ENCODE data around the gene KRTAP19-8. TPM values are rescaled to one million over a fixed set of nuclear protein-coding genes. Genes with fewer than 3 reads are reported as not detected.

Gene KRTAP19-8
- total and polyA plus RNA-seq, 2 donors from 2014 or later = not detected

GRCh38 chr21:31005019-31005418, 33.3 kb downstream of the KRTAP19-8 start:
- no peaks in the 10 kb centered on the region for H3K4me1 ChIP-seq (ENCODE audit: control insufficient read depth in 2 of 3, insufficient read depth in 2 of 3, low read depth in 1 of 3, low read length in 3 of 3)
- no peak for TF ChIP-seq CTCF (IDR thresholded peaks at IDR 0.05; ENCODE audit: borderline replicate concordance, extremely low read depth, insufficient read depth)
- no peaks in the 10 kb centered on the region for H3K9me3 ChIP-seq (ENCODE audit: control insufficient read depth in 2 of 3, insufficient read depth in 1 of 3, low read length in 3 of 3)
- FAIRE-seq (no peak), DNase-seq (no peak)
- H3K36me3 ChIP-seq (ENCODE audit: control insufficient read depth in 2 of 3, insufficient read depth in 3 of 3, low read length in 3 of 3) = no peaks in the 10 kb centered on the region
- no peak overlapping the region for H3K27ac ChIP-seq (ENCODE audit: low read depth in 2 of 2, low read length in 2 of 2)
- no peaks in the 10 kb centered on the region for H3K27me3 ChIP-seq (ENCODE audit: control insufficient read depth, insufficient read depth, low read length)
- H3K9ac ChIP-seq (ENCODE audit: low read length in 3 of 3) = no peak overlapping the region
- no peak overlapping the region for H3K4me3 ChIP-seq (ENCODE audit: low read length in 3 of 3)
- intact Hi-C loops (cut with DNase I) = no loop called here

- no peak overlapping the region for H3K9ac ChIP-seq (ENCODE audit: low read length in 3 of 3)
- TF ChIP-seq CTCF (IDR thresholded peaks at IDR 0.05; ENCODE audit: borderline replicate concordance, extremely low read depth, insufficient read depth) = no peak
- no peak overlapping the region for H3K27ac ChIP-seq (ENCODE audit: low read depth in 2 of 2, low read length in 2 of 2)
- H3K4me3 ChIP-seq (ENCODE audit: low read length in 3 of 3) = no peak overlapping the region
- no peaks in the 10 kb centered on the region for H3K36me3 ChIP-seq (ENCODE audit: control insufficient read depth in 2 of 3, insufficient read depth in 3 of 3, low read length in 3 of 3)
- no peaks in the 10 kb centered on the region for H3K4me1 ChIP-seq (ENCODE audit: control insufficient read depth in 2 of 3, insufficient read depth in 2 of 3, low read depth in 1 of 3, low read length in 3 of 3)
- FAIRE-seq (no peak), DNase-seq (no peak)
- intact Hi-C loops (cut with DNase I) = no loop called here
- H3K9me3 ChIP-seq (ENCODE audit: control insufficient read depth in 2 of 3, insufficient read depth in 1 of 3, low read length in 3 of 3) = no peaks in the 10 kb centered on the region
- H3K27me3 ChIP-seq (ENCODE audit: control insufficient read depth, insufficient read depth, low read length) = no peaks in the 10 kb centered on the region
Observed at GRCh38 chr21:31003471-31003870, 34.8 kb downstream of the KRTAP19-8 start.

GRCh38 chr21:30997541-30997940, 40.7 kb downstream of the KRTAP19-8 start:
- no peak overlapping the region for H3K4me3 ChIP-seq (ENCODE audit: low read length in 3 of 3)
- TF ChIP-seq CTCF (IDR thresholded peaks at IDR 0.05; ENCODE audit: borderline replicate concordance, extremely low read depth, insufficient read depth) = no peak
- H3K27me3 ChIP-seq (ENCODE audit: control insufficient read depth, insufficient read depth, low read length) = no peaks in the 10 kb centered on the region
- H3K9ac ChIP-seq (ENCODE audit: low read length in 3 of 3) = no peak overlapping the region
- DNase-seq = no peak
- intact Hi-C loops (cut with DNase I) = no loop called here
- FAIRE-seq = no peak
- no peaks in the 10 kb centered on the region for H3K36me3 ChIP-seq (ENCODE audit: control insufficient read depth in 2 of 3, insufficient read depth in 3 of 3, low read length in 3 of 3)
- no peak overlapping the region for H3K27ac ChIP-seq (ENCODE audit: low read depth in 2 of 2, low read length in 2 of 2)
- no peaks in the 10 kb centered on the region for H3K9me3 ChIP-seq (ENCODE audit: control insufficient read depth in 2 of 3, insufficient read depth in 1 of 3, low read length in 3 of 3)
- H3K4me1 ChIP-seq (ENCODE audit: control insufficient read depth in 2 of 3, insufficient read depth in 2 of 3, low read depth in 1 of 3, low read length in 3 of 3) = no peaks in the 10 kb centered on the region

GRCh38 chr21:30996728-30997127, 41.5 kb downstream of the KRTAP19-8 start:
- no peak for TF ChIP-seq CTCF (IDR thresholded peaks at IDR 0.05; ENCODE audit: borderline replicate concordance, extremely low read depth, insufficient read depth)
- FAIRE-seq (no peak), DNase-seq (no peak)
- H3K36me3 ChIP-seq (ENCODE audit: control insufficient read depth in 2 of 3, insufficient read depth in 3 of 3, low read length in 3 of 3) = no peaks in the 10 kb centered on the region
- intact Hi-C loops (cut with DNase I) = no loop called here
- no peaks in the 10 kb centered on the region for H3K27me3 ChIP-seq (ENCODE audit: control insufficient read depth, insufficient read depth, low read length)
- H3K4me3 ChIP-seq (ENCODE audit: low read length in 3 of 3) = no peak overlapping the region
- H3K27ac ChIP-seq (ENCODE audit: low read depth in 2 of 2, low read length in 2 of 2) = no peak overlapping the region
- H3K9ac ChIP-seq (ENCODE audit: low read length in 3 of 3) = no peak overlapping the region
- H3K9me3 ChIP-seq (ENCODE audit: control insufficient read depth in 2 of 3, insufficient read depth in 1 of 3, low read length in 3 of 3) = no peaks in the 10 kb centered on the region
- H3K4me1 ChIP-seq (ENCODE audit: control insufficient read depth in 2 of 3, insufficient read depth in 2 of 3, low read depth in 1 of 3, low read length in 3 of 3) = no peaks in the 10 kb centered on the region

Data from kidney (tissue), 14 donors.